Activated T-helper 9 cell treated with anti-CD3 and anti-CD28 coated beads, Interleukin-2, amount 50 U/mL, for 16 hours (primary cell): ENCODE results near the gene KHDRBS1.
"Not testable (repeated sequence)": the region's sequence is repeated elsewhere in the genome, so short reads cannot be mapped to it uniquely, and the experiment has no call there.

Experiments
- DNase-seq: peaks from one replicate; pipeline ENCODE4 v3.0.0-alpha.2; 2020; ENCODE audit warnings: low read depth

KHDRBS1 gene

DNA sequence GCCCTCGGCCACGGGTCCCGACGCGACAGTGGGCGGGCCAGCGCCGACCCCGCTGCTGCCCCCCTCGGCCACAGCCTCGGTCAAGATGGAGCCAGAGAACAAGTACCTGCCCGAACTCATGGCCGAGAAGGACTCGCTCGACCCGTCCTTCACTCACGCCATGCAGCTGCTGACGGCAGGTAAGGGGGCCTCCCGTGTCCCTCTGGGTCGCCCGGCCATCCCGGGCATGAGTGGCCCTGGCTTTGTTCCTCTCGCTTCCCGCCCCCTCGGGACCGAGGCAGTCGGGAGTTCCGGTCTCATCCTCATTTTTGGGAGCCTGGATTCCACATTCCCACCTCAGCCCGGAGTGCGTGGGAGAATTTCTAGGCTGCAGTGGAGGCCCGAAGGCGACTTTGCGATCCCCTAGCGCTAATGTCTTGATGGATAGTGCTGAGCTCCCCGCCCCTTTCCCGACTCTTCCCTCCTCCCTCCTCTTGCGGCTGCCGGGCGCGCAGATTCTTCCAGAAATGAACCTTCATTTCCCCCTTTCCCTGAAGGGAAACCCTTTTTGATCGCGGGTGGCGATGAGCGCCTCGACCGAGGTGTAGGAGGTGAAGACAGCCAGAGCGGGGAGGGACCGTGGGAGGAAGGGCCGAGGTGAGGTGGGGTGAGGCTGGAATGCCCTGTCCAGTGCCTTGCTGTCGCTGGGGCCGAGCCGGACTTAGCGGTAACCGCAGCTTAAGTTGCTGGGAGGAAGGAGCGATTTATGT, 705 bp downstream of the KHDRBS1 start:
- peak; percentile 18 for DNase-seq

- DNase-seq, result no peak
These were observed 1.2 kb downstream of the KHDRBS1 start for GRCh38 chr1:32014948-32015273.

DNA sequence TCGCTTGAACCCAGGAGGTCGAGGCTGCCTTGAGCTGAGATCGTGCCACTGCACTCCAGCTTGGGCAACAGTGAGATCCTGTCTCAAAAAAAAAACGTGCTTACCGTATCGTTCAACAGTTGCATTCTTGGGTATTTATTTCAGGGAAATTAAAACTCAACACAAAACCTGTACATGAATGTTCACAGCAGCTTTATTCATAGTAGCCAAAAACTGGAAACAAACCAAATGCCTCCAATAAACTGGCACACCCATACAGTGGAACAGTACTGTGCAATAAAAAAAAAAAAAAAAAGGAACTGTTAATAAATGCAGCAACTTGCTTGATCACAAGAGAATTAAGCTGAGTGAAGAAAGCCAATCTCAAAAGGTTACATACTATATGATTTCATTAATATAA, 6.7 kb downstream of the KHDRBS1 start:
- no peak for DNase-seq

DNA sequence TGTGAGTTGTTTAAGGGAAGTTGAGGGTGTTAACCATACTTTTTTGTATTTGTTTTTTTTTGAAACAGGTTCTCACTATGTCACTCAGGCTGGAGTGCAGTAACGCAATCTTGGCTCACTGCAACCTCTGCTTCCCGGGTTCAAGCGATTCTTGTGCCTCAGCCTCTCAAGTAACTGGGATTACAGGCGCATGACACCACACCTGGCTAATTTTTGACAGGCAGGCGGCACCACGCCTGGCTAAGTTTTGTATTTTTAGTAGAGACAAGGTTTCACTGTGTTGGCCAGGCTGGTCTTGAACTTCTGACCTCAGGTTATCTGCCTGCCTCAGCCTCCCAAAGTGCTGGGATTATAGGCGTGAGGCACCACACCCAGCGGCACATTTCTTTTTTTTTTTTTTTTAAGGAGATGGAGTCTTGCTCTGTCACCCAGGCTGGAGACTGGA, 7.9 kb downstream of the KHDRBS1 start:
- not testable (repeated sequence) for DNase-seq

DNA sequence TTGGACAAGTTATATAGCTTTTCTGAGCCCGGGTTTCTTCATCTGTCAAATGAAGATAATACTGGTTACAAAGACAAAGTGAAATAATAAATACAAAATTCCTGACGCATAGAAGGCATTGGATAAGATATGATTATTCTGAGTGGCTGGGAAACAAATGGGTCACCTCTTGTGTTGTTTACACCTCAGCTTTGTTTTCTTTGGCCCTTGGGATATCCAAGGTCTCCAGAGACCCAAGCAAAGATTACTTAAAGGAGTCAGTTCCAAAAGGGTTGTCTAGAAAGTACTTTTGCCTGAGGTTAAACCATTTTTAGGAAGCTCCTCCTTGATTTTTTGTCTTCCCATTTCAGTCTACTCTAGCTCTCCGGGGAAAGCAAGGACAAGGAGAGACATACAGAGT, 9.7 kb downstream of the KHDRBS1 start:
- DNase-seq, result no peak

GRCh38 chr1:32025515-32025914, 11.8 kb downstream of the KHDRBS1 start:
- no peak for DNase-seq

DNA sequence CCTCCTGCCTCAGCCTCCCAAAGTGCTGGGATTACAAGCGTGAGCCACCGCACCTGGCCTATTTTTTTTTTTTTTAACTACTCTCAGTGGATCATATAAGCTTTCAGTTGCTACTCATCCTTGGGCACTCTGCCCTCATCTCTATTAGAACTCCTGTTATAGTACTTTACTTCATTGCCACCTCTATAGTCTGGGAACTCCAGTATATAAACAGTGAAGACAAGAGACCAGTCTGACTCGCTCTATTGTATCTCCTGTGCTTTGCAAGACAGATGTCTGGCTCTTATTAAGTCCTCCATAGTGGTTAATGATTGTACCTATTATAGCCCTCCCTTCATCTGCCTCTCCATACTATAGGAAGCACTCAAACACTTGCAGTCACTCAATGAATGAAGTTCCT, 15.1 kb downstream of the KHDRBS1 start:
- no peak for DNase-seq

GRCh38 chr1:32031578-32032274, 18.1 kb downstream of the KHDRBS1 start:
- no peak for DNase-seq

GRCh38 chr1:32032275-32032615, 18.6 kb downstream of the KHDRBS1 start:
- no peak for DNase-seq

DNA sequence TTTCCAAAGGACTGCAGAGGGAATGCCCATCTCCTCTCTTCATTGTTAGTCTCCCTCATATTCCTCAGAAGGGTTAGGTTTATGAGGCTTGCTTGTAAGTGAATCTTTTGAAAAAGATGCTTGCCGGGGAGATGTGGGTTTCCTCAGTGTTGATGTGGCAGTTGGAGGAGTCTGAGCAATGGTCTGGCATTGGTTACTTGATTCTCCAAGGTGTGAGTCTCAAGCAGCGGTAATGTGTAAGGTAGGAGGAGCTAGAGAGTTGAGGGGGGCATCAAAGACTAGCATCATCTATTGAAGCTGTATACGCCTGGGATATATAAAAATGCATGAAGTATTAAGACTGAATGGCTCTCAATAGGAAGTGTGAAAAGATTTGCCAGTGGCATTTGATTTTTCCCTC, 21.5 kb downstream of the KHDRBS1 start:
- DNase-seq, result no peak

DNA sequence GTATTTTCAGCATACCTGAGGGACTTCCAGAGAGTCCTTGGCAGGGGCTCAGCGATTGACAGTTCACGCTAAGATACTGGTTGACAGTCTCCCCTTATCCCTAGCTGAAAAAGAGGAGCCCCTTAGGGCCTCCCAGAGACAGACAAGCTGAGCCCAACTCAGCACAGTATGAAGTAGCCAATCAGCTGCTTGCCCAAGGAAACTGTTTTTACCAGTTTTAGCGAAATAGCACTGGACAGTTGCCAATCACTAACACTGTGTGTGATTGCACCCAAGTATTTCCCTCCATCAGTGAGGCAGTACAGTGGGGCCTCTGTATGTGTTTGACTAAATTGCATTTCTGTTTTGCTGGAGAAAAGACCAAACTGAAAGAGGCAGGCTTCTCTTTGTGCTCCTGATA, 27.0 kb downstream of the KHDRBS1 start:
- DNase-seq, result no peak

DNA sequence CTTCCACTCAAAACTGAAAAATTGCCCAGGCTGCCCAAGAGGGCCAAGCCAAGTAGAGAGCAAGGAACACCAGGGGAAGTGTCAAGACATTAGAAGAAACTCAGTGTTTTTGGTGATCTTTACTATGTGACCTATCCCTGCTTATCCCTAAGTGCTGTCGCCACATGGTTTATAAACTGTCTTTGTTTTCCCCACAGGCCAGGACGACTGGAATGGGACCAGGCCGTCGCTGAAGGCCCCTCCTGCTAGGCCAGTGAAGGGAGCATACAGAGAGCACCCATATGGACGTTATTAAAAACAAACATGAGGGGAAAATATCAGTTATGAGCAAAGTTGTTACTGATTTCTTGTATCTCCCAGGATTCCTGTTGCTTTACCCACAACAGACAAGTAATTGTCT, 28.7 kb downstream of the KHDRBS1 start:
- DNase-seq, result no peak

GRCh38 chr1:32044234-32044633, 30.6 kb downstream of the KHDRBS1 start:
- no peak for DNase-seq

DNA sequence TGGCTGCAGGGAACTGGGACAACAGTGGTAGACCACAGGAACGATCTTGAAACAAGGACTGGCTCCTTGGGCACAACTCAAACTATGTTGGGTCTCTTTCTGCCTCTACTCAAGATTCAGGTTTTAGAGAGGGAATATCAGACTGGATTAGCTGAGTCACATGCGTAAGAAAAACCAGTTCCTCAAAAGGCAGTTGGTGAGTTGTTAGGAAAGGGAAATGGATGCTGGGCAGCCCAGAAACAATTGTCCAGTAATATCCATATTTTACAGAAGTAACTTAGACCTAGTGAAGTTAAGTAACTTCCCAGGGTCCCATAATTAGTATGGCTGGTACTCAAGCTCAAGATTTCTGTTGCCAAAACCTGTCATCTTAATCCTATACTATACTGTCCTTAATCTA, 32.1 kb downstream of the KHDRBS1 start:
- no peak for DNase-seq

DNA sequence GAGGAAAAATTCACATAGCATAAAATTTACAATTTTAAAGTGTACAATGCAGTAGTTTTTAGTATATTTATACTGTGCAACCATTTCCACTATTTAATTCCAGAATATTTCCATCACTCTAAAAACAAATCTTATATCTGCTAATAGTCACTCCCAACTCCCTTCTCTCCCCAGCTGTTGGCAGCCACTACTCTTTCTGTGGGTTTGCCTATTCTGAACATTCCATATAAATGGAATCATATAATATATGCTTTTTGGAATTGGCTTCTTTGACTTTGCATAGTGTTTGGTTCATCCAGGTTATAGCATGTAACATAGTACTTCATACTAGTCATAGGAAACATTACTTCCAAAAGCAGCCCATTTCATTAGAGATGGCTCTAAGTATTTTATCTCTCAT, 34.0 kb downstream of the KHDRBS1 start:
- DNase-seq, result no peak

DNA sequence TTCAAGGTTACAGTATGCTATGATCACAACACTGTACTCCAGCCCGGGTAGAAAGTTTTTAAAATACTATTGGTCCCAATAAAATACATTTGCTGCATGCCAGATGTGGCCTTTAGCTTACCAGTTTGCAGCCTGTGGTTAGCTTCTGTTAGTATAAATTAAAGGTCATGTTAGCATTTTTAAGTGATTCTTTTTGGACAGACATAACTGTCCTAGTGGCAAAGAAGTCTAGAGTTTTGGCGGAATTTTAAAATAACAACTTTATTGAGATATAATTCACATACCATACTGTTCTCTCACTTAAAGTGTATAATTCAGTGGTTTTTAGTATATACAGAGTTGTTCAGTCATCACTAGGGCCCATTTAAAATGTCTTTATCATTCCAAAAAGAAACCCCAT, 34.8 kb downstream of the KHDRBS1 start:
- DNase-seq, result no peak

- no peak for DNase-seq
These were observed 38.0 kb downstream of the KHDRBS1 start for GRCh38 chr1:32051706-32052105.

- DNase-seq, result no peak
These were observed 39.2 kb downstream of the KHDRBS1 start for GRCh38 chr1:32052887-32053286.

DNA sequence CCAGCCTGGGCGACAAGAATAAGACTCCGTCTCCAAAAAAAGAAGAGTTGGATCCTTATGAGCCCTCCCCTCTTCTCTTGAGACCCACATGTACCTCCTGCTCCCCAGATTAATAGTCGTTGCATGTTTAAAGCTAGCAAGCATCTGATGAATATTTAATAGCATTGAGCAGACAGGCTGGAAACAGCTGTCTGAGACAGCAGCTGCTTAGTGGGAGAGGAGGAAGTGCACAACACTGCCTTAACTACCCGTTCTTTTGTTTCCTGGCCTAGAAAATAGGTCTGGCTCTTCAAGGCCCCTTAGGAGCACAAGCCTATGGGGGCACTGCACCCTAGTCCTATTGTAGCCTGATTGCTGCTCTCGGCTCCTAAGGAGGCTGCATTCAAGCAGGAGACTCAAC, 41.7 kb downstream of the KHDRBS1 start:
- no peak for DNase-seq

- DNase-seq, result no peak
These were observed 42.9 kb downstream of the KHDRBS1 start for GRCh38 chr1:32056598-32056997.

DNA sequence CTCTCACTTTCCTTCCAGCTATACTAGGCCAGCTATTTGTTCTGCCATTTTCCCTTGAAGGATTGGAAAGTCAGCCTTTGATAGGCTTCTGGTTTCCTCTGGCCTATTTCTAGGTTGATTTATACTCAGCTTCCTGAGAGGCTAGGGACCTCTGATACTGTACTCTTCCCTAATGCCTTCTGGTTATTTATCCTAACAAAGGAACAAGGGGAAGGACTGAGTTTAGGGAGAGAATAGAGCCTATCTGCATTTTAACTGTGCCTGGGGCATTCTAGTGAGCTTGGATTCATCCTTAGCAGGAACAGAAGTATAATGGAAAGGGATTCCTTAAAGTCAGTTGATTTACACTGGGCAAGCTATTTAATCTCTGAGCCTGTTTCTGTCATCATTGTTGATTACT, 47.2 kb downstream of the KHDRBS1 start:
- DNase-seq, result no peak

DNA sequence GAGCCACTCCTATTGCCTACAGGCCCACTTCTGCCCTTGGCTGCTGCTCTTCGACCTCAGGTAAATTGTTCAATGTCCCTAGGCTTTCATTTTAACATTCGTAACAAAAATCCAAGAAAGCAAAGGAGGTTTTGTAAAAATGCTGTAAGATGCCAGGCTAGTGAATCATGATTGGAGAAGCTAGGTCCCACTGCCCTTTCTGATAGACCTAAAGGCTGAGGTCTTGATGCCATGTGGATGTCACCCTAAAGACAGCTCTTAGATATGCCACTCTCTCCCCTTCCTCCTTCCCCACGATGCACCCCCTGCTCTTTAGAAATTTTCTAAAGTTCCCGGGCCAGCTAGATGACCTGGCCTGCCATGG, 49.2 kb downstream of the KHDRBS1 start:
- no peak for DNase-seq

- DNase-seq, result no peak
These were observed 49.6 kb downstream of the KHDRBS1 start for GRCh38 chr1:32063261-32063681.
